Stomach (tissue), 4 donors: ENCODE measurements around the gene FOSL2.

Experiments used
- CTCF ChIP-seq, 7 experiments: fragments of 450-650 bp in 4 of 7; fragments of 200-600 bp in 3 of 7; sonication (generic) in 3 of 7; IDR thresholded peaks; one replicate each; pipeline ENCODE4 v1.5.1; 2016 to 2019; ENCODE audit warnings: antibody characterized with exemption in 7 of 7, control low read depth in 2 of 7, mild to moderate bottlenecking in 1 of 7
- EP300 ChIP-seq: sonication (generic); formaldehyde crosslinking; IDR thresholded peaks from one replicate; pipeline ENCODE4 v1.6.1; 2017; ENCODE audit warnings: antibody characterized with exemption
- POLR2A ChIP-seq, 4 donors: fragments of 450-650 bp; IDR thresholded peaks; one replicate each; pipeline ENCODE4 v1.6.1; 2016; ENCODE audit warnings: antibody characterized with exemption in 4 of 4, control low read depth in 2 of 4, mild to moderate bottlenecking in 1 of 4, moderate library complexity in 1 of 4
- POLR2AphosphoS5 ChIP-seq, 3 donors: sonication (generic); formaldehyde crosslinking; IDR thresholded peaks; one replicate each; pipeline ENCODE4 v1.6.1; 2016; ENCODE audit warnings: antibody characterized with exemption in 3 of 3

GRCh38 chr2:28435241-28435640 is 42.6 kb downstream of the FOSL2 start:
- TF ChIP-seq CTCF (IDR thresholded peaks at IDR 0.05) (no peak), POLR2A (IDR thresholded peaks at IDR 0.05) (no peak), POLR2AphosphoS5 (IDR thresholded peaks at IDR 0.05) (no peak), EP300 (no peak)
